ENCODE measurements around the gene VWA5B1.

DNA sequence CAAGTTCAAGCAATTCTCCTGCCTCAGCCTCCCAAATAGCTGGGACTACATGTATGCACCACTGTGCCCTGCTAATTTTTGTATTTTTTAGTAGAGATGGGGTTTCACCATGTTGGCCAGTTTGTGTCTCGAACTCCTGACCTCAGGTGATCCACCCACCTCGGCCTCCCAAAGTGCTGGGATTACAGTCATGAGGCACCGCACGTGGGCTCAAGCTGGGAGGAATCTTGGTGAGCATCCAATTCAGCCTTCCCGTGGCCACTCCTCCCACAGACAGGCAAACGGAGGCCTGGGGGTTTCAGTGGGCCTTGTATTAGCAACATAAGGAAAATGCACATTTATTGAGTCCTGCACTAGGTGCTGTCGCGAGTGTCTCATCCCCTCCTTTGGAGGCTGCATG lies 24.5 kb upstream of the VWA5B1 start:
- no peak for TF ChIP-seq CTCF (IDR thresholded peaks at IDR 0.05)
- TF ChIP-seq POLR2A (IDR thresholded peaks at IDR 0.05): no peak
- TF ChIP-seq POLR2AphosphoS5 (IDR thresholded peaks at IDR 0.05): no peak

Data from stomach (tissue), 4 donors.